Measurements from ENCODE around the gene OSBPL8.

- TF ChIP-seq CTCF (IDR thresholded peaks at IDR 0.05), result no peak
- no peak for TF ChIP-seq POLR2A (IDR thresholded peaks at IDR 0.05)
- TF ChIP-seq POLR2AphosphoS5 (IDR thresholded peaks at IDR 0.05), result no peak
- TF ChIP-seq EP300 (IDR thresholded peaks at IDR 0.05), result no peak
Measured at GRCh38 chr12:76505050-76505449, 54.5 kb downstream of the OSBPL8 start.

Data from stomach (tissue), 4 donors.